ENCODE data around the gene MYO5C. TPM values are rescaled to one million over a fixed set of nuclear protein-coding genes. Genes with fewer than 3 reads are reported as not detected.

Gene MYO5C
- total RNA-seq, 1 donor from 2014 or later: 19.7 TPM

GRCh38 chr15:52185151-52185561 is 110.4 kb downstream of the MYO5C start:
- H3K36me3 ChIP-seq (ENCODE audit: control insufficient read depth, insufficient read depth, low read length): no peaks in the 10 kb centered on the region
- FAIRE-seq: no peak

GRCh38 chr15:52184721-52185120 is 110.9 kb downstream of the MYO5C start:
- Histone ChIP-seq H3K4me3 (ENCODE audit: low read depth, low read length) (no peak overlapping the region), H3K36me3 (ENCODE audit: control insufficient read depth, insufficient read depth, low read length) (no peaks in the 10 kb centered on the region), H3K27me3 (ENCODE audit: control insufficient read depth, insufficient read depth, low read length) (no peaks in the 10 kb centered on the region)
- no peak for TF ChIP-seq CTCF (IDR thresholded peaks at IDR 0.05; ENCODE audit: insufficient read depth, low read length, severe bottlenecking)
- DNase-seq (ENCODE audit: low read depth): no peak
- no peak for FAIRE-seq

More at GRCh38 chr15:52185151-52185561, 110.4 kb downstream of the MYO5C start:
- Histone ChIP-seq H3K4me3 (ENCODE audit: low read depth, low read length) (no peak overlapping the region), H3K27me3 (ENCODE audit: control insufficient read depth, insufficient read depth, low read length) (no peaks in the 10 kb centered on the region)
- no peak for DNase-seq (ENCODE audit: low read depth)
- TF ChIP-seq CTCF (IDR thresholded peaks at IDR 0.05; ENCODE audit: insufficient read depth, low read length, severe bottlenecking): no peak

GRCh38 chr15:52183562-52184173 is 111.9 kb downstream of the MYO5C start:
- H3K36me3 ChIP-seq (ENCODE audit: control insufficient read depth, insufficient read depth, low read length): no peaks in the 10 kb centered on the region
- DNase-seq (ENCODE audit: low read depth): peak; percentile 38
- no peak overlapping the region for H3K4me3 ChIP-seq (ENCODE audit: low read depth, low read length)
- FAIRE-seq: no peak
- no peaks in the 10 kb centered on the region for H3K27me3 ChIP-seq (ENCODE audit: control insufficient read depth, insufficient read depth, low read length)
- peak; percentile 70 for TF ChIP-seq CTCF (IDR thresholded peaks at IDR 0.05; ENCODE audit: insufficient read depth, low read length, severe bottlenecking)

DNA sequence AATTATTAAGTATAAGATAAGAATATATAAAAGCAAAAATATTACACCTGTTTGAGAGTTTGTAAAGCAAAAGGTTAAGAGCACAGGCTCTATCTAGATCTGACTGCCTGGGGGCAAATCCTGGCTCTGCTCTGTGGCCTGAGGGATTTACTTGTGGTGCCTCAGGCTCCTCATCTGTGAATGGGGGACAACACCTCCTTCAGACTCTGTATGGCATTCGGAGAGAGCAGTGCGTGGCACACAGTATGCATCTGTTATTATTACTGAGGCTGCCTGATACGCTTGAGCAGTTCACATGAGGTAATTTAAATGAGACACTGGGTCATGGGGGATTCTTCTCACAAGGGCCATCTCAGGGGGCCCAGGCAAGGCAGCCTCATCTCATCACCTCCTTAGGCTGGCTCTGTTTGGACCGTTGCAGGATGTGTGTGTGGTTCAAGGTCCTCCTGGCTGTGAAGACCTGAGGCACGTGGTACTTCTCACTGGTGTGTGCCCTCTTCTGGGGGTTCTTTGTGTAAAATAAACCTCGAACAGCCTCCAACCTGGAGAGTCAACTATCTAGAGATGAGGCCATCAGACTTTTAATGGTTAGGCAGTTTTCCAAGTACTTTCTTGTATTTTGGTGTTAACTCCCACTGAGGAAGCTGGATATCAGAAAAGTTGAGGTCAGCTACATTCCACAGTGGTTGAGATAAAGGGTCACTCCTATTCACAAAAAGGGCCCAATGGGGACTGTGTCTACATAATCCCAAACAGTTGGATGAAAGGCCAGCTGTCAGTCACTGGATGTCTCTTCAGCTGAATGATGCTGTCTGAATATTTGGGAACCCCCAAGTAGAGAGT is 113.4 kb downstream of the MYO5C start:
- no peak for TF ChIP-seq CTCF (IDR thresholded peaks at IDR 0.05; ENCODE audit: insufficient read depth, low read length, severe bottlenecking)
- FAIRE-seq: no peak
- no peak for DNase-seq (ENCODE audit: low read depth)

DNA sequence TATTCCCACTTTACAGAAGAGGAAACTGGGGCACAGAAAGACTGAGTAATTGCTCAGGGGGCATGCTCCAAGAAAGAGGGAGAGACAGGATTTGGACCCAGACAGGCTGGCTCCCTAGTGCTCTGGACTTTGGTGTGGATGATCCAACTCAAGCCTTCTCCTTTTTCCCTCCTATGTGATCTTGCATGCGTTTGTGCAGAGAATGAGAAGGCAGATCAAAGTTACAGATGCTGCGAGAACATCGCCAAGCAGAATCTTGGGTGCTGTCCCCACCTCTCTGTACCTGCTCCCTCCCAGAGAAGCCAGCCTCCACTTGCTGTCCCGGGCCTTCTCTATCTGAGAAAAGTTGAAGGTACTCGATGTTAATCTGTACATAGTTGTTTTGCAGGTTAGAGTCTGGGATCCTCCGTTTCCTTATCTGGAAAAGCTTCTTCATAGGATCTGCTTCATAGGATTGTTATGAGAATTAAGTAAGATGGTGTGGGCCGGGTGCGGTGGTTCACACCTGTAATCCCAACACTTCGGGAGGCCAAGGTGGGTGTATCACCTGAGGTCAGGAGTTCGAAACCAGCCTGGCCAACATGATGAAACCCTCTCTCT is 114.7 kb downstream of the MYO5C start:
- no peaks in the 10 kb centered on the region for H3K27me3 ChIP-seq (ENCODE audit: control insufficient read depth, insufficient read depth, low read length)
- no peak for FAIRE-seq
- no peak for DNase-seq (ENCODE audit: low read depth)

More for the DNA sequence above, 113.4 kb downstream of the MYO5C start:
- Histone ChIP-seq H3K27me3 (ENCODE audit: control insufficient read depth, insufficient read depth, low read length) (no peaks in the 10 kb centered on the region), H3K4me3 (ENCODE audit: low read depth, low read length) (no peak overlapping the region), H3K36me3 (ENCODE audit: control insufficient read depth, insufficient read depth, low read length) (no peaks in the 10 kb centered on the region)

More for the DNA sequence above, 114.7 kb downstream of the MYO5C start:
- H3K4me3 ChIP-seq (ENCODE audit: low read depth, low read length): no peak overlapping the region
- H3K36me3 ChIP-seq (ENCODE audit: control insufficient read depth, insufficient read depth, low read length): no peaks in the 10 kb centered on the region
- no peak for TF ChIP-seq CTCF (IDR thresholded peaks at IDR 0.05; ENCODE audit: insufficient read depth, low read length, severe bottlenecking)
